IPS-18c (cell line): ENCODE measurements around the gene UBQLN4.
A peak's percentile ranks its signal among the peaks of the same experiment; 100 is the strongest.

Experiments used
- H3K4me3 ChIP-seq: 2 replicates; pipeline ENCODE4 v1.7.0; 2013; ENCODE audit warnings: low read depth, mild to moderate bottlenecking, low read length, moderate library complexity; ENCODE audit not compliant: insufficient read depth
- H3K9me3 ChIP-seq: one replicate; pipeline ENCODE4 v1.6.1; 2013; ENCODE audit warnings: mild to moderate bottlenecking, low read length, moderate library complexity; ENCODE audit not compliant: control insufficient read depth, insufficient read depth

Gene UBQLN4

GRCh38 chr1:156004843-156005584, 48.6 kb downstream of the UBQLN4 start:
- no peak overlapping the region for H3K4me3 ChIP-seq
- H3K9me3 ChIP-seq, result no peaks in the 10 kb centered on the region

- H3K9me3 ChIP-seq, result no peaks in the 10 kb centered on the region
- no peak overlapping the region for H3K4me3 ChIP-seq
Measured at GRCh38 chr1:156003923-156004188, 49.7 kb downstream of the UBQLN4 start.

DNA sequence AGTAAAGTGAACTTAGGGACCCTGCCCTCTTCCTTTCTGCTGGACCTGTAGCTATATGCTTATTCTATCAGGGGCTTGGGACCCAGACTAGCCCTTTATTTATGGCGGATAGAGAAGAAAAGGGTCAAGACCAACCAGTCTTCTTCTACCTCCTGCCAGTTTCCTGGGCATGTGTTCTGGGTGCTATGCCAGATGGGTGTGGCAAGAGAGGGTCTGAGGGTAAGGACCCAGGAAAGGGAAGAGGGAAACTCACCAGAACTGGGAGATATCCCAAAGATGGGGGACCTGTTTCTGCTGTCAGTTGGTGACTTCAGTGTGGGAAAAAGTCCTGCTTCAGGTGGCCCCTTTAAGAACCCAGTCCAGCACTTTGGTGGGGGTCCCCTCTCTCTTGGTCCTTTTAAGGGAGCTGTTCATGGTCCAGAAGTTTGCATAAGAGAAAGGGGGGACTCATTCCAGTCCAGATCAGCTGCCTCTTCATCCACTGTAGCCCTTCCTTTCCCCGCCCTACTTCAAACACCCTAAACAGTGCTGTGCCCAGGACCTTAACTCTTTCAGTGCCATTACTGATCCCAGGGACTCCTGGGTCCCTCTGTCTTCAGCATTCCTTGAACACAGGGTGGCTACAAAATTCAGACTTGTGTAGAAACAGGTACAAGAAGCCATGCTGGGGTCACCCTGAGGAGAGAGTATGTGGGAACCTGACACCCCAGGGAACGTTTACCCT, 51.2 kb downstream of the UBQLN4 start:
- Histone ChIP-seq H3K4me3 (no peak overlapping the region), H3K9me3 (no peaks in the 10 kb centered on the region)

DNA sequence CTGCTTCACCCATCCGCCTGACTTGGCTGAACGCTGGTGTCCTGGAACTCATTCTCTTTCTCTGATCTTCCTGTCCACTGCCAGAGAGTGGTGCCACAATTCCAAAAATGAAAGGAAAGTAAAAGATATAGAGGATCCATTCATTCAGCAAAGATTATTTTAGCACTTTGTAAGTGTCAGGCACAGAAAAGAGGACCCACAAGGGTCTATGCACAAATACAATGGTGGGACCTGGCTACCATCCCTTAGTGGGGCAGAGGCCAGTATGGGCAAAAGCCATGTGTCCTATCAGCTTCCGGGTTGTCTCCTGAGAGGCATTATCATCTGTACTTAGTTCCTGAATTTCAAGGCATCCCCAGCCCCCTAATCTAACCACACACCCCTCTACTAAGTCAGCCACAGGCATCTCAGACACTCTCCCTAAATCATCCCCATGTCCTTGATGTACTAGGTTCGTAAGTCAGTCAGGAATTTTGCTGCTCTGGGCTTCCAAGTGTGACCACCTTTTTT, 51.9 kb downstream of the UBQLN4 start:
- no peaks in the 10 kb centered on the region for H3K9me3 ChIP-seq
- H3K4me3 ChIP-seq, result no peak overlapping the region

DNA sequence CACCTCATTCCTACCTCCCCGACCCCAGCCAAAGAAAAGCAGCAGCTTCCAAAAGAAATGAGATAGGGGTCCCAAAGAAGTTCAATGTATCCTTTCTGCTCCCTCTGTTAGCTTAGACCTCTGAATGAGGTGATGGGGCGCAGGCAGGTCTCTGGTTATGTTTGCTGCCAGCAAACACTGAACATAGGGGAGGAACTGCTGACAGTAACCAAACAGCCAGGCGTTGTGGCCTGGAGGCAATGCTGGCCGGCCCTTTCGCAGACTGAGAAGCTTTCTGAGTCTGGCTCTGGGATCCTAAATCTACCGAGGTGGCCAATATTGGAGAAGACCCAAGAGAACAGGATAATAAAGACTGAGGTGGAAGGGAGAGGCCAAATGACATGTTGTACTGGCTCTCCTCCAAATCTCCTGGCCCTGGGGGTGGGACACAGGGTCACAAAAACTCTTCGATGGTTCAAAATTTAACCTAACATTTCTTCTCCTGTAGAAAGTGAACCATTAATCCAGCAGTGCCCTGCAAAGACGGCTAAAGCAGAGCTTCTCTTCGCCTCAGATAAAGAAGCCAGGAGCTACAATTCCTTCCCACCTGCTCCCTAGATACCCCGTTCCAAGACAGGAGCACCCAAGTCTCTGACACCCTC, 52.5 kb downstream of the UBQLN4 start:
- no peaks in the 10 kb centered on the region for H3K9me3 ChIP-seq
- H3K4me3 ChIP-seq, result no peak overlapping the region

- no peak overlapping the region for H3K4me3 ChIP-seq
- no peaks in the 10 kb centered on the region for H3K9me3 ChIP-seq
Measured at GRCh38 chr1:155999964-156000363, 53.6 kb downstream of the UBQLN4 start.

GRCh38 chr1:155996166-155996565, 57.4 kb downstream of the UBQLN4 start:
- H3K4me3 ChIP-seq, result no peak overlapping the region
- no peaks in the 10 kb centered on the region for H3K9me3 ChIP-seq

DNA sequence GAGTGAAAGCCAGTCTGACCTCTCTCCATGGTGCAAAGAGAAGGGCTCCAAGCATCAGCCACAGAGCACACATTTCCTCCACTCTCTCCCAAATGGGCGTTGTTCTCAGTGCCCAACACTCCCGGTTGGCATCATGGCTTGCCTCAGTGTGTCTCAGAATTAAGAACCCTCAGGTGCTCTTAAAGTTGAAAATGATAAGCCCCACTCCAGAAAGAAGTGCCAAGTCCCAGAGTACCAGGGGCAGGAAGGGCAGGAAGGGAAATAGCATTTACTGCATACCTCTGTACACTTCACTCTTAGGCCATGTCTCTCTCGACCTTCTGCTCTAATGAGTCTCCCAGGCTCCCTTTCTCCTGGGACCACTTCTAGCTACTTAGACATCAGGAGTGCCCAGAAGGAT, 60.0 kb downstream of the UBQLN4 start:
- H3K4me3 ChIP-seq, result no peak overlapping the region
- H3K9me3 ChIP-seq, result peaks cover 2% of the 10 kb centered on the region

DNA sequence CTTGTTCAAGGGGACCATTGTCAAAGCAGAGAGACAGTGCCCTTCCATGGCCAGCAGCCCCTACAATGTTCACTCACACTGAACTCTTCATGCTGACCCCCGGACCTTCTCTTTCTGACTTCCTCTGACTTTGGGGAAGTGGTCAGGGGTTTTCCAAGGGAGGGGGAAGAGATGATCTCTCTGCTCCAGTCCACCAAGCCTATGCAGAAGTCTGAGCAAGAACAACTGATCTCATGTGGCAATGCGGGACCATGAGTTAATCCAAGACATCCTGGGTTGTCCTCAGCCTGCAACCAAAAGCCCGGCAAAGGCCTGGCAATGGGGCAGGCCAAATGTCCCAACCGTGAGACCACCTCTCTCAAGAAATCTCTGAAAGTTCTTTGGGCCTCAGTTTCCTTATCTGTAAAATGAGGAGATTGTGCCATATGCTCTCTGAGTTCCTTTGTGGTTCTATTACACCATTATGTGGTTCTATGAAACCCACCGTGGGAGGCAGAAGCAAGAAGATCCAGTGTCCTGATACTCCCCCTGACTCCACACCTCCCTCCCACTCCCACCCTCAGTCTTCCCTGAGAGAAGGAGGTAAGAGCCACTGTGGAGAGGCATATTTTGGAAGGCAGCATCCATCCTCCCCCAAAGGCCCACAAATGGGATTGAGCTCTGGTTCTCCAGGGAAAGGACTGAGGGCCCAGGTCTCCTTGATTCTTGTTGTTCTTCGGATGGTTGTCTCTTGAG, 63.4 kb downstream of the UBQLN4 start:
- peaks cover 2% of the 10 kb centered on the region for H3K9me3 ChIP-seq
- H3K4me3 ChIP-seq, result no peak overlapping the region

DNA sequence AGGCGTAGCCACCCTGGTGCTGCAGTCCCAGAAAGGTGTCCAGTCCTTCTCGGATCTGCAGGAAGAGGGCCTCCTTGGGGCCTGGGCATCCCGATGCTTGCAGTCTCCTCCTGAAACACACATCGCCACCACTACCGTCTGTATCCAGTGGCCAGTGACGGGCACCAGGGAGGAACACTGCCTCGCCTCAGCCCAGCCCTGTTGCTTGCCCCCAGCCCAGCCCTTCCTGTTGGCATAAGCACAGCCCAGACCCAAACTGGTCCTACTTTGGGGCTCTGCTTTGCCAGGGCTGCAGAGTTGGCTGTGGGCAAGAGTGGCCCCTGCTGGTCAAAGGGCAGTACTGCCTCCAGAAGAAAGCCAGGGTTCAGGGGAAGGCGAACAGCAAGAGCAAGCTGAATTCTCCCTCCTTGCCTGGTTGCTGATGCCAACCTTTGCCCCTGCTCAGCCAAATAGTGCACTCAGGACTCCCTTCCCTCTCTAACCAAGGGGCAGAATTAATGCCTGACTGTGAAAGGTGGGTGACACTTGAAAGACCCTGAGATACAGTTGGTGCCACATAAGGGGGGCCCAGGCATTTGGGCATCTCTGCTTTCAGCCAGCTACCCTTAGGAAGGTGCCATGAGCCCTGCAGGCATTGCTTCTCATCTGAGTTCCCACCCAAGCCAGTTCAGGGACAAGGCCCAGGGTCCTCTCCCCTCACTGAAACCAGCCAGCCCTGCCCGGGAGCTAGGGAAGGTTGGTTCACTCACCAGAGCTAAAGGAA, 64.2 kb downstream of the UBQLN4 start:
- H3K9me3 ChIP-seq, result peaks cover 2% of the 10 kb centered on the region
- 0 out of 2 replicates have a peak overlapping the region, but pooled peaks have one; percentile 20 for H3K4me3 ChIP-seq
